Measurements from ENCODE around the gene PRAF2. TPM values are rescaled to one million over a fixed set of nuclear protein-coding genes. Genes with fewer than 3 reads are reported as not detected.

Gene PRAF2
- total RNA-seq (2021; ENCODE audit: unreplicated experiment): 36.3 TPM
- polyA plus RNA-seq (2012; ENCODE audit: insufficient read length): 73.9 TPM
- Bru-seq, nascent RNA: percentile 62 among the genes with signal in this experiment
- percentile 82 among the genes with signal in this experiment for BruChase-seq, experiment 1, labeled RNA remaining after a 2-hour chase
- percentile 87 among the genes with signal in this experiment for BruChase-seq, experiment 2, labeled RNA remaining after a 6-hour chase
- long read RNA-seq, transcript PRAF2-202 (3 exons, 1,334 nt): major isoform, 8 of 16 reads
- long read RNA-seq, partial matches to known transcripts: 0 of 16 reads
- long read RNA-seq, other reads (novel, unspliced or antisense): 3 of 16 reads

DNA sequence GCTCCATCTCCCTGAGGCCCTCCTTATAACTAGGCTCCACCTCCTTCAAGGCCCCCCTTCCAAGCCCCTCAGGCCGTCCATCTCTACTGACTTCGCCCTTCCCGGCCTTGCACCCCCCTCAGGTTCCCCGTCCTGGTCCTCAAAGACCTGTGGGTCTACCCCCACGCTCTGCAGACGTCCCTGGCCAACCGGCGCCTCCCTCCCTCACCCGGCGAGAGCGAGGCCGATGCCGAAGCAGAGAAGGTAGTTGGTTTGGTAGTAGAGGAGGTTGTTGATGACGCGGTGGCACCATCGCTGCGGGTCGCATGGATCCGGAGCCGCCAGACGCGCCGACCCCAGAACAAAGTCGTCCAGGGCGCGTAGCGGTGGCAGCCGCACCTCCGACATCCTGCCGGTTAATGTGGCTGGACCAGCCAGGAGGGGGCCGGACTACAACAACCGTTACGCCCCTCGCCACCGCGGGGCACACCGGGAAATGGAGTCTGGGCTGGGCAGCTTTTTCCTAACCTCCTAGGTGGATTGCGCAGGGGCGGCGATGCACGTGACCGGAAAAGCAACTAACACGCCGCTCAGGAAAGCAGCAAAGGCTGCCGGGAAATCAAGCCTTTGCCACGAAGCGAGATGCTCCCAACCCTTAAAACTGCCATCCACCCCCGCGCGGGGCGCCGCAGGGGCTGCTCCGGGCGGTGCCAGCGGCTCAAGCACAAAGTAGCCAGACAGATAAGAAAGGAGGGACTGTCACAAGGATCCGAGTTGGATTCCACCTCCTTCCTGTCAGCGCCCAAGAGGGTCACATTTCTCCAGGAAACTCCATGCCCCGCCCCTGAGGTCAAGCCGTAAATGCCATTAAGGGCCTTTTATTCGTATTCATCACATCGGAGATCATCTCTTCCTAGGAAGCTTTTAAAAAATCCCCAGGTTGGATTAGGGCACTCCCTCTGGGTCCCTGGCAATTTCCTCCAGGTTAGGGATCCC, at the start of gene PRAF2:
TSS of gene PRAF2 (minus strand) at position 402 of the 975 bp plus-strand sequence. CDS start at position 387, 15 bp downstream.
- H3K27ac ChIP-seq (ENCODE audit: low read length): peak within 1 kb of the TSS; percentile 85
- no TSS peak for BruUV-seq (replicated peaks)
- DNase-seq (ENCODE audit: low read depth, low spot score) (peak; percentile 64), ATAC-seq (peak; percentile 95)
- ChIA-PET POLR2A (interaction anchor here (0.7 kb wide), 1 partner anchor 20 kb away, joined by 5 read pairs; no protein-coding TSS in a partner anchor), CTCF (no interaction called here)
- H3K4me3 ChIP-seq (ENCODE audit: low read depth in 2 of 2, low read length in 2 of 2): peak within 1 kb of the TSS; percentile 71 to 87
- intact Hi-C loops (cut with micrococcal nuclease; ENCODE audit: unreplicated experiment): no loop called here
- no peaks in the 10 kb centered on the region; the same call in 1 of the 2 replicates for H3K4me1 ChIP-seq (ENCODE audit: control insufficient read depth, insufficient read depth, low read length)
- no peaks in the 10 kb centered on the region for H3K36me3 ChIP-seq (ENCODE audit: control insufficient read depth, insufficient read depth, low read length)
- H3K27me3 ChIP-seq (ENCODE audit: control insufficient read depth, insufficient read depth, low read length): no peaks in the 10 kb centered on the region
- in situ Hi-C loops (cut with HindIII; ENCODE audit: low pct_unique_long_range_greater_than_20kb, low sequenced_read_pairs): no loop called here
- H3K9me3 ChIP-seq (ENCODE audit: control insufficient read depth, insufficient read depth, low read depth, low read length): no peaks in the 10 kb centered on the region
- peak; percentile 91 for TF ChIP-seq POLR2AphosphoS5 (IDR thresholded peaks at IDR 0.05; ENCODE audit: low read depth, low read length)
- TF ChIP-seq, protein P1, sequence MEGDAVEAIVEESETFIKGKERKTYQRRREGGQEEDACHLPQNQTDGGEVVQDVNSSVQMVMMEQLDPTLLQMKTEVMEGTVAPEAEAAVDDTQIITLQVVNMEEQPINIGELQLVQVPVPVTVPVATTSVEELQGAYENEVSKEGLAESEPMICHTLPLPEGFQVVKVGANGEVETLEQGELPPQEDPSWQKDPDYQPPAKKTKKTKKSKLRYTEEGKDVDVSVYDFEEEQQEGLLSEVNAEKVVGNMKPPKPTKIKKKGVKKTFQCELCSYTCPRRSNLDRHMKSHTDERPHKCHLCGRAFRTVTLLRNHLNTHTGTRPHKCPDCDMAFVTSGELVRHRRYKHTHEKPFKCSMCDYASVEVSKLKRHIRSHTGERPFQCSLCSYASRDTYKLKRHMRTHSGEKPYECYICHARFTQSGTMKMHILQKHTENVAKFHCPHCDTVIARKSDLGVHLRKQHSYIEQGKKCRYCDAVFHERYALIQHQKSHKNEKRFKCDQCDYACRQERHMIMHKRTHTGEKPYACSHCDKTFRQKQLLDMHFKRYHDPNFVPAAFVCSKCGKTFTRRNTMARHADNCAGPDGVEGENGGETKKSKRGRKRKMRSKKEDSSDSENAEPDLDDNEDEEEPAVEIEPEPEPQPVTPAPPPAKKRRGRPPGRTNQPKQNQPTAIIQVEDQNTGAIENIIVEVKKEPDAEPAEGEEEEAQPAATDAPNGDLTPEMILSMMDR (IDR thresholded peaks at IDR 0.05): no peak

- Histone ChIP-seq H3K36me3 (ENCODE audit: control insufficient read depth, insufficient read depth, low read length) (0 out of 2 replicates have a peak, but pooled peaks cover 3% of the 10 kb centered on the region), H3K4me3 (ENCODE audit: low read depth in 2 of 2, low read length in 2 of 2) (peak overlapping the region; percentile 77 to 98), H3K27ac (ENCODE audit: low read length) (peak overlapping the region; percentile 94), H3K9me3 (ENCODE audit: control insufficient read depth, insufficient read depth, low read depth, low read length) (no peaks in the 10 kb centered on the region), H3K27me3 (ENCODE audit: control insufficient read depth, insufficient read depth, low read length) (no peaks in the 10 kb centered on the region), H3K4me1 (ENCODE audit: control insufficient read depth, insufficient read depth, low read length) (peaks cover 3% of the 10 kb centered on the region; the same call in 1 of the 2 replicates)
- ChIA-PET CTCF (no interaction called here), POLR2A (no interaction called here)
- BruUV-seq (replicated peaks): no TSS peak
- intact Hi-C loops (cut with micrococcal nuclease; ENCODE audit: unreplicated experiment): loop anchor here (5.0 kb wide), 1 partner anchor 40 kb away; the partner anchor contains the start of gene MAGIX
- DNase-seq (ENCODE audit: low read depth, low spot score) (no peak), ATAC-seq (no peak)
- TF ChIP-seq TCF7L2 (IDR thresholded peaks at IDR 0.05; ENCODE audit: low read depth, low read length): no peak
- no peak for TF ChIP-seq SIN3A (IDR thresholded peaks at IDR 0.05; ENCODE audit: borderline replicate concordance, insufficient read depth, low read depth, low read length)
- TF ChIP-seq, protein P1 (IDR thresholded peaks at IDR 0.05): no peak
- TF ChIP-seq REST (IDR thresholded peaks at IDR 0.05; ENCODE audit: insufficient read depth in 1 of 2, low read depth in 2 of 2, low read length in 1 of 2): no peak
- TF ChIP-seq POLR2AphosphoS5 (IDR thresholded peaks at IDR 0.05; ENCODE audit: low read depth, low read length): no peak
- in situ Hi-C loops (cut with HindIII; ENCODE audit: low pct_unique_long_range_greater_than_20kb, low sequenced_read_pairs): no loop called here
Observed at GRCh38 chrX:49122499-49122898, 48.7 kb upstream of the PRAF2 start.

All from Panc1 (cell line).